NCI-H1048 (cell line): ENCODE data around the gene LRRC8A.

Experiments
- DNase-seq: peaks from one replicate; lab custom pipeline; 2025; lab: John Stamatoyannopoulos, UW

The LRRC8A gene

GRCh38 chr9:128901822-128902221 lies 19.9 kb downstream of the LRRC8A start:
- no peak for DNase-seq

- no peak for DNase-seq
Observed at GRCh38 chr9:128902351-128903078, 20.6 kb downstream of the LRRC8A start.

- no peak for DNase-seq
Observed at GRCh38 chr9:128903079-128903461, 21.1 kb downstream of the LRRC8A start.

- DNase-seq: no peak
Observed at GRCh38 chr9:128903871-128904620, 22.1 kb downstream of the LRRC8A start.

- no peak for DNase-seq
Observed at GRCh38 chr9:128905964-128906363, 24.0 kb downstream of the LRRC8A start.

- no peak for DNase-seq
Observed at GRCh38 chr9:128906741-128907140, 24.8 kb downstream of the LRRC8A start.

GRCh38 chr9:128908372-128908771 lies 26.4 kb downstream of the LRRC8A start:
- no peak for DNase-seq

- DNase-seq: no peak
Observed at GRCh38 chr9:128909859-128910258, 27.9 kb downstream of the LRRC8A start.

GRCh38 chr9:128910906-128911305 lies 29.0 kb downstream of the LRRC8A start:
- DNase-seq: no peak

- DNase-seq: no peak
Observed at GRCh38 chr9:128911529-128912035, 29.6 kb downstream of the LRRC8A start.

GRCh38 chr9:128912270-128912853 lies 30.4 kb downstream of the LRRC8A start:
- no peak for DNase-seq

- no peak for DNase-seq
Observed at GRCh38 chr9:128913048-128913900, 31.3 kb downstream of the LRRC8A start.

- DNase-seq: no peak
Observed at GRCh38 chr9:128913995-128914772, 32.3 kb downstream of the LRRC8A start.

- DNase-seq: no peak
Observed at GRCh38 chr9:128916204-128916603, 34.3 kb downstream of the LRRC8A start.

- no peak for DNase-seq
Observed at GRCh38 chr9:128916745-128917144, 34.8 kb downstream of the LRRC8A start.

GRCh38 chr9:128917151-128917849 lies 35.4 kb downstream of the LRRC8A start:
- DNase-seq: no peak

- no peak for DNase-seq
Observed at GRCh38 chr9:128918921-128919320, 37.0 kb downstream of the LRRC8A start.

- no peak for DNase-seq
Observed at GRCh38 chr9:128919402-128920089, 37.6 kb downstream of the LRRC8A start.

GRCh38 chr9:128920381-128921058 lies 38.6 kb downstream of the LRRC8A start, which contains the start of gene PHYHD1:
Gene PHYHD1, plus strand, starts transcription at chr9:128920982. Its CDS starts 1,342 bp downstream, at chr9:128922324.
- DNase-seq: no peak
